Esophagus muscularis mucosa (tissue), 4 donors: ENCODE data around the gene GNAT1. TPM values are rescaled to one million over a fixed set of nuclear protein-coding genes. Genes with fewer than 3 reads are reported as not detected.

Experiments
- DNase-seq: peaks from one replicate; pipeline ENCODE4 v3.0.0-alpha.2; 2017; ENCODE audit errors: extremely low spot score
- H3K27ac ChIP-seq, 4 donors: fragments of 200-600 bp; sonication (generic); replicated peaks in 1 of 4; 1 replicate in 3 of 4; 2 replicates in 1 of 4; pipeline ENCODE4 v1.5.1; 2016 to 2019; ENCODE audit warnings: mild to moderate bottlenecking in 1 of 4
- H3K27me3 ChIP-seq, 4 donors: fragments of 200-600 bp; sonication (generic); one replicate each; pipeline versions ENCODE4 v1.5.1 to v1.6.0; 2016 to 2019
- H3K36me3 ChIP-seq, 4 donors: fragments of 200-600 bp; sonication (generic); one replicate each; pipeline ENCODE4 v1.5.1; 2016 to 2019
- H3K4me1 ChIP-seq, 4 donors: fragments of 200-600 bp; sonication (generic); one replicate each; pipeline ENCODE4 v1.5.1; 2016 to 2019
- H3K4me3 ChIP-seq, 4 donors: fragments of 200-600 bp; sonication (generic); 1 replicate in 2 of 4; 2 replicates in 2 of 4; pipeline ENCODE4 v1.5.1; 2016 to 2019; ENCODE audit warnings: mild to moderate bottlenecking in 4 of 4, moderate library complexity in 1 of 4
- H3K9me3 ChIP-seq, 4 donors: fragments of 200-600 bp; sonication (generic); 1 replicate in 3 of 4; 2 replicates in 1 of 4; pipeline ENCODE4 v1.5.1; 2016 to 2019
- EP300 ChIP-seq: sonication (generic); formaldehyde crosslinking; IDR thresholded peaks from one replicate; pipeline ENCODE4 v1.6.1; 2017; ENCODE audit warnings: antibody characterized with exemption
- POLR2A ChIP-seq: fragments of 450-650 bp; IDR thresholded peaks from one replicate; pipeline ENCODE4 v1.6.1; 2017; ENCODE audit warnings: antibody characterized with exemption, moderate library complexity, mild to moderate bottlenecking, low read depth
- POLR2AphosphoS5 ChIP-seq, 2 donors: sonication (generic); formaldehyde crosslinking; IDR thresholded peaks; one replicate each; pipeline ENCODE4 v1.6.1; 2017; ENCODE audit warnings: antibody characterized with exemption in 2 of 2
- WGBS: methylation state at CpG from one replicate; pipeline ENCODE4 v1.1.5; 2018; 5-methylcytosine and 5-hydroxymethylcytosine counted together
- intact Hi-C: fragments of 100-400 bp; cut with DNase I; formaldehyde crosslinking; loops from one replicate; pipeline ENCODE4 v1.15.1; 2023
- total RNA-seq, 4 donors: library from RNA; depleted of rRNA; stranded (reverse); fragments of >200 nt; gene quantifications; one replicate each; pipeline versions ENCODE4 v1.1.0 to v1.2.1, GENCODE V29; 2016
- TF ChIP-seq, protein P1 (sequence below), 3 experiments: fragments of 200-600 bp in 2 of 3; fragments of 450-650 bp in 1 of 3; sonication (generic) in 2 of 3; IDR thresholded peaks; one replicate each; pipeline ENCODE4 v1.5.1; 2017 to 2019; ENCODE audit warnings: antibody characterized with exemption in 3 of 3, mild to moderate bottlenecking in 2 of 3, moderate library complexity in 1 of 3

Gene GNAT1
- total RNA-seq, 4 donors from 2014 or later = not detected

GRCh38 chr3:50229490-50229889 is 38.1 kb downstream of the GNAT1 start:
- H3K4me1 ChIP-seq = peaks cover 17 to 30% (median 27%) of the 10 kb centered on the region in 4 donors
- peaks cover 0 to 6% (median 0%) of the 10 kb centered on the region in 4 donors for H3K27me3 ChIP-seq
- WGBS = 92% methylated on average over 3 of the region's 3 CpGs
- no peak overlapping the region for H3K4me3 ChIP-seq
- intact Hi-C loops = no loop called here
- no peaks in the 10 kb centered on the region for H3K9me3 ChIP-seq
- TF ChIP-seq, protein P1, sequence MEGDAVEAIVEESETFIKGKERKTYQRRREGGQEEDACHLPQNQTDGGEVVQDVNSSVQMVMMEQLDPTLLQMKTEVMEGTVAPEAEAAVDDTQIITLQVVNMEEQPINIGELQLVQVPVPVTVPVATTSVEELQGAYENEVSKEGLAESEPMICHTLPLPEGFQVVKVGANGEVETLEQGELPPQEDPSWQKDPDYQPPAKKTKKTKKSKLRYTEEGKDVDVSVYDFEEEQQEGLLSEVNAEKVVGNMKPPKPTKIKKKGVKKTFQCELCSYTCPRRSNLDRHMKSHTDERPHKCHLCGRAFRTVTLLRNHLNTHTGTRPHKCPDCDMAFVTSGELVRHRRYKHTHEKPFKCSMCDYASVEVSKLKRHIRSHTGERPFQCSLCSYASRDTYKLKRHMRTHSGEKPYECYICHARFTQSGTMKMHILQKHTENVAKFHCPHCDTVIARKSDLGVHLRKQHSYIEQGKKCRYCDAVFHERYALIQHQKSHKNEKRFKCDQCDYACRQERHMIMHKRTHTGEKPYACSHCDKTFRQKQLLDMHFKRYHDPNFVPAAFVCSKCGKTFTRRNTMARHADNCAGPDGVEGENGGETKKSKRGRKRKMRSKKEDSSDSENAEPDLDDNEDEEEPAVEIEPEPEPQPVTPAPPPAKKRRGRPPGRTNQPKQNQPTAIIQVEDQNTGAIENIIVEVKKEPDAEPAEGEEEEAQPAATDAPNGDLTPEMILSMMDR (IDR thresholded peaks at IDR 0.05) = no peak
- no peaks in the 10 kb centered on the region for H3K36me3 ChIP-seq
- no peak overlapping the region for H3K27ac ChIP-seq
- DNase-seq = no peak

GRCh38 chr3:50230104-50230793 is 38.8 kb downstream of the GNAT1 start:
- peak overlapping the region in 1 of 4 donors; percentile 33 for H3K27ac ChIP-seq
- 67% methylated on average over 5 of the region's 8 CpGs for WGBS
- H3K4me3 ChIP-seq = no peak overlapping the region
- H3K9me3 ChIP-seq = no peaks in the 10 kb centered on the region
- H3K36me3 ChIP-seq = no peaks in the 10 kb centered on the region
- no peak for DNase-seq
- H3K27me3 ChIP-seq = no peaks in the 10 kb centered on the region
- peaks cover 24 to 38% (median 34%) of the 10 kb centered on the region in 4 donors for H3K4me1 ChIP-seq
- intact Hi-C loops = no loop called here
- TF ChIP-seq EP300 = no peak
- TF ChIP-seq, protein P1 (IDR thresholded peaks at IDR 0.05) = no peak
- TF ChIP-seq POLR2A = no peak
- no peak for TF ChIP-seq POLR2AphosphoS5 (IDR thresholded peaks at IDR 0.05)

GRCh38 chr3:50230794-50231125 is 39.4 kb downstream of the GNAT1 start:
- no peaks in the 10 kb centered on the region for H3K9me3 ChIP-seq
- no peak overlapping the region for H3K4me3 ChIP-seq
- peaks cover 27 to 40% (median 37%) of the 10 kb centered on the region in 4 donors for H3K4me1 ChIP-seq
- H3K27me3 ChIP-seq = no peaks in the 10 kb centered on the region
- no peak overlapping the region for H3K27ac ChIP-seq
- TF ChIP-seq EP300 = no peak
- no peak for TF ChIP-seq POLR2A
- TF ChIP-seq, protein P1 (IDR thresholded peaks at IDR 0.05) = no peak
- no peak for TF ChIP-seq POLR2AphosphoS5 (IDR thresholded peaks at IDR 0.05)
- H3K36me3 ChIP-seq = no peaks in the 10 kb centered on the region
- intact Hi-C loops = no loop called here
- no peak for DNase-seq
- WGBS = 88% methylated on average over 4 of the region's 4 CpGs

GRCh38 chr3:50231581-50231980 is 40.2 kb downstream of the GNAT1 start:
- intact Hi-C loops = no loop called here
- WGBS = 76% methylated on average over 5 of the region's 5 CpGs
- TF ChIP-seq EP300 (no peak), POLR2AphosphoS5 (IDR thresholded peaks at IDR 0.05) (no peak), POLR2A (no peak)
- TF ChIP-seq, protein P1 (IDR thresholded peaks at IDR 0.05) = no peak

GRCh38 chr3:50232303-50232702 is 40.9 kb downstream of the GNAT1 start:
- TF ChIP-seq, protein P1 (IDR thresholded peaks at IDR 0.05) = no peak
- no peak for TF ChIP-seq EP300
- TF ChIP-seq POLR2AphosphoS5 (IDR thresholded peaks at IDR 0.05) = no peak
- no peak for TF ChIP-seq POLR2A
- no peaks in the 10 kb centered on the region for H3K27me3 ChIP-seq
- H3K36me3 ChIP-seq = no peaks in the 10 kb centered on the region
- no peak overlapping the region for H3K27ac ChIP-seq
- peaks cover 20 to 30% (median 28%) of the 10 kb centered on the region in 4 donors for H3K4me1 ChIP-seq
- 82% methylated on average over 3 of the region's 3 CpGs for WGBS
- H3K9me3 ChIP-seq = no peaks in the 10 kb centered on the region
- DNase-seq = no peak
- intact Hi-C loops = no loop called here
- H3K4me3 ChIP-seq = no peak overlapping the region

More at GRCh38 chr3:50231581-50231980, 40.2 kb downstream of the GNAT1 start:
- Histone ChIP-seq H3K4me3 (no peak overlapping the region), H3K9me3 (no peaks in the 10 kb centered on the region), H3K36me3 (no peaks in the 10 kb centered on the region), H3K27me3 (no peaks in the 10 kb centered on the region), H3K27ac (no peak overlapping the region), H3K4me1 (peaks cover 22 to 32% (median 29%) of the 10 kb centered on the region in 4 donors)
- DNase-seq = no peak
